Stomach (tissue), 9 donors: ENCODE measurements around the gene AKAP5. TPM values are rescaled to one million over a fixed set of nuclear protein-coding genes. Genes with fewer than 3 reads are reported as not detected.

ENCODE experiments used
- DNase-seq, 2 donors: peaks; one replicate each; pipeline versions ENCODE4 v3.0.0 to v3.0.0-alpha.2; 2013 to 2019
- H3K27ac ChIP-seq, 5 donors: fragments of 200-600 bp in 4 of 5; sonication (generic) in 4 of 5; one replicate each; pipeline ENCODE4 v1.5.1; 2013 to 2019; ENCODE audit warnings: mild to moderate bottlenecking in 1 of 5, moderate library complexity in 1 of 5
- H3K27me3 ChIP-seq, 3 donors: fragments of 200-600 bp; sonication (generic); one replicate each; pipeline ENCODE4 v1.5.1; 2017 to 2019; ENCODE audit warnings: mixed run types in 1 of 3
- H3K36me3 ChIP-seq, 4 donors: fragments of 200-600 bp; sonication (generic); 1 replicate in 3 of 4; 2 replicates in 1 of 4; pipeline ENCODE4 v1.5.1; 2016 to 2019
- H3K4me1 ChIP-seq, 4 donors: fragments of 200-600 bp; sonication (generic); one replicate each; pipeline ENCODE4 v1.5.1; 2016 to 2019
- H3K4me3 ChIP-seq, 4 donors: fragments of 200-600 bp; sonication (generic) in 3 of 4; one replicate each; pipeline ENCODE4 v1.5.1; 2016 to 2019; ENCODE audit warnings: mild to moderate bottlenecking in 1 of 4
- H3K9me3 ChIP-seq, 4 donors: fragments of 200-600 bp; sonication (generic); one replicate each; pipeline ENCODE4 v1.5.1; 2016 to 2019
- CTCF ChIP-seq, 7 experiments: fragments of 450-650 bp in 4 of 7; fragments of 200-600 bp in 3 of 7; sonication (generic) in 3 of 7; IDR thresholded peaks; one replicate each; pipeline ENCODE4 v1.5.1; 2016 to 2019; ENCODE audit warnings: antibody characterized with exemption in 7 of 7, control low read depth in 2 of 7, mild to moderate bottlenecking in 1 of 7
- EP300 ChIP-seq: sonication (generic); formaldehyde crosslinking; IDR thresholded peaks from one replicate; pipeline ENCODE4 v1.6.1; 2017; ENCODE audit warnings: antibody characterized with exemption
- POLR2A ChIP-seq, 4 donors: fragments of 450-650 bp; IDR thresholded peaks; one replicate each; pipeline ENCODE4 v1.6.1; 2016; ENCODE audit warnings: antibody characterized with exemption in 4 of 4, control low read depth in 2 of 4, mild to moderate bottlenecking in 1 of 4, moderate library complexity in 1 of 4
- POLR2AphosphoS5 ChIP-seq, 3 donors: sonication (generic); formaldehyde crosslinking; IDR thresholded peaks; one replicate each; pipeline ENCODE4 v1.6.1; 2016; ENCODE audit warnings: antibody characterized with exemption in 3 of 3
- WGBS, 5 donors: extraction: QIAGEN DNeasy Blood & Tissue Kit in 3 of 5; methylation state at CpG; one replicate each; pipeline versions ENCODE4 v1.1.5 to v1.1.7; 2013 to 2018; 5-methylcytosine and 5-hydroxymethylcytosine counted together
- intact Hi-C: fragments of 100-400 bp; cut with DNase I; formaldehyde crosslinking; loops from one replicate; pipeline ENCODE4 v1.15.1; 2023; ENCODE audit warnings: low total_unique reads
- polyA plus RNA-seq, 3 donors: library from polyadenylated mRNA; stranded (reverse); fragments of 200-250 nt; gene quantifications; one replicate each; pipeline ENCODE4 v1.2.3, GENCODE V29; 2013
- total RNA-seq, 5 donors: library from RNA; depleted of rRNA; stranded (reverse); fragments of >200 nt; gene quantifications; one replicate each; pipeline versions ENCODE4 v1.1.0 to v1.2.3, GENCODE V29; 2014 to 2016
- donor health status: healthy with polysubstance abuse.
- donor health status: Bipolar disorder and iron deficiency.
- donor health status: healthy.

The AKAP5 gene
- total and polyA plus RNA-seq, 8 donors: 0.15 to 3.2 (median 0.72) TPM; not detected in 3

- TF ChIP-seq CTCF (IDR thresholded peaks at IDR 0.05) (no peak), POLR2AphosphoS5 (IDR thresholded peaks at IDR 0.05) (no peak), EP300 (no peak), POLR2A (IDR thresholded peaks at IDR 0.05) (no peak)
- Histone ChIP-seq H3K4me1 (no peaks in the 10 kb centered on the region), H3K27me3 (no peaks in the 10 kb centered on the region), H3K4me3 (no peak overlapping the region), H3K27ac (no peak overlapping the region), H3K9me3 (no peaks in the 10 kb centered on the region), H3K36me3 (peaks cover 12 to 68% (median 63%) of the 10 kb centered on the region in 4 donors)
- intact Hi-C loops: no loop called here
- WGBS, 5 donors: 78 to 95% (median 87%) methylated on average over 5 of the region's 5 CpGs
- DNase-seq: no peak
These were observed 23.3 kb downstream of the AKAP5 start for GRCh38 chr14:64488590-64489099.

- no peak for DNase-seq
- no peaks in the 10 kb centered on the region for H3K27me3 ChIP-seq
- no peak for TF ChIP-seq POLR2AphosphoS5 (IDR thresholded peaks at IDR 0.05)
- no peak for TF ChIP-seq CTCF (IDR thresholded peaks at IDR 0.05)
- TF ChIP-seq POLR2A (IDR thresholded peaks at IDR 0.05): no peak
- no peak for TF ChIP-seq EP300
- H3K4me3 ChIP-seq: no peak overlapping the region
- intact Hi-C loops: no loop called here
- 85 to 93% (median 91%) methylated on average over 2 of the region's 2 CpGs for WGBS, 5 donors
- H3K9me3 ChIP-seq: no peaks in the 10 kb centered on the region
- H3K4me1 ChIP-seq: no peaks in the 10 kb centered on the region
- H3K27ac ChIP-seq: no peak overlapping the region
- H3K36me3 ChIP-seq: peaks cover 4 to 62% (median 54%) of the 10 kb centered on the region in 4 donors
These were observed 26.3 kb downstream of the AKAP5 start for GRCh38 chr14:64491637-64492036.

- Histone ChIP-seq H3K4me1 (peaks cover 0 to 10% (median 0%) of the 10 kb centered on the region in 4 donors), H3K36me3 (peaks cover 0 to 43% (median 39%) of the 10 kb centered on the region in 4 donors), H3K27me3 (no peaks in the 10 kb centered on the region), H3K27ac (no peak overlapping the region), H3K9me3 (no peaks in the 10 kb centered on the region), H3K4me3 (no peak overlapping the region)
- intact Hi-C loops: no loop called here
- TF ChIP-seq POLR2AphosphoS5 (IDR thresholded peaks at IDR 0.05) (no peak), POLR2A (IDR thresholded peaks at IDR 0.05) (no peak), EP300 (no peak), CTCF (IDR thresholded peaks at IDR 0.05) (no peak)
- no peak for DNase-seq
- WGBS, 5 donors: 88 to 92% (median 90%) methylated on average over 3 of the region's 3 CpGs
These were observed 28.2 kb downstream of the AKAP5 start for GRCh38 chr14:64493455-64493854.

- Histone ChIP-seq H3K4me3 (no peak overlapping the region), H3K27ac (no peak overlapping the region), H3K4me1 (peaks cover 0 to 20% (median 4%) of the 10 kb centered on the region in 4 donors), H3K27me3 (no peaks in the 10 kb centered on the region), H3K36me3 (peaks cover 0 to 29% (median 23%) of the 10 kb centered on the region in 4 donors), H3K9me3 (no peaks in the 10 kb centered on the region)
- TF ChIP-seq POLR2A (IDR thresholded peaks at IDR 0.05) (no peak), EP300 (no peak), POLR2AphosphoS5 (IDR thresholded peaks at IDR 0.05) (no peak), CTCF (IDR thresholded peaks at IDR 0.05) (no peak)
- intact Hi-C loops: no loop called here
- DNase-seq: no peak
These were observed 30.0 kb downstream of the AKAP5 start for GRCh38 chr14:64495252-64495651.
